ENCODE data around the gene TTLL11. TPM values are rescaled to one million over a fixed set of nuclear protein-coding genes. Genes with fewer than 3 reads are reported as not detected.
"Not testable (repeated sequence)": the region's sequence is repeated elsewhere in the genome, so short reads cannot be mapped to it uniquely, and the experiment has no call there.

TTLL11 gene
- total RNA-seq, 1 donor from 2014 or later = 23.6 TPM

GRCh38 chr9:122087406-122088200 is 5.5 kb downstream of the TTLL11 start:
- DNase-seq (ENCODE audit: low spot score in 2 of 2) (no peak), FAIRE-seq (no peak)

GRCh38 chr9:122086873-122087272 is 6.2 kb downstream of the TTLL11 start:
- FAIRE-seq (no peak), DNase-seq (ENCODE audit: low spot score in 2 of 2) (no peak)

- FAIRE-seq = no peak
Observed at GRCh38 chr9:122085260-122085659, 7.8 kb downstream of the TTLL11 start.

GRCh38 chr9:122084026-122084675 is 9.0 kb downstream of the TTLL11 start:
- FAIRE-seq = no peak
- DNase-seq (ENCODE audit: low spot score in 2 of 2) = no peak

More at GRCh38 chr9:122085260-122085659, 7.8 kb downstream of the TTLL11 start:
- no peak for DNase-seq (ENCODE audit: low spot score in 2 of 2)

GRCh38 chr9:122080986-122081385 is 12.1 kb downstream of the TTLL11 start:
- DNase-seq (ENCODE audit: low spot score in 2 of 2) = no peak
- FAIRE-seq = no peak

- no peak for FAIRE-seq
- no peak for DNase-seq (ENCODE audit: low spot score in 2 of 2)
Observed at GRCh38 chr9:122078557-122078956, 14.6 kb downstream of the TTLL11 start.

- DNase-seq (ENCODE audit: low spot score in 2 of 2) (no peak), FAIRE-seq (no peak)
Observed at GRCh38 chr9:122076773-122077172, 16.3 kb downstream of the TTLL11 start.

GRCh38 chr9:122076117-122076516 is 17.0 kb downstream of the TTLL11 start:
- FAIRE-seq (no peak), DNase-seq (ENCODE audit: low spot score in 2 of 2) (no peak)

GRCh38 chr9:122075135-122076030 is 17.7 kb downstream of the TTLL11 start:
- no peak for FAIRE-seq
- no peak for DNase-seq (ENCODE audit: low spot score in 2 of 2)

GRCh38 chr9:122071715-122072114 is 21.4 kb downstream of the TTLL11 start:
- no peak for FAIRE-seq
- DNase-seq (ENCODE audit: low spot score in 2 of 2) = no peak

GRCh38 chr9:122070728-122071515 is 22.2 kb downstream of the TTLL11 start:
- DNase-seq (ENCODE audit: low spot score in 2 of 2) = no peak
- FAIRE-seq = no peak

GRCh38 chr9:122066680-122067079 is 26.4 kb downstream of the TTLL11 start:
- not testable (repeated sequence) for DNase-seq (ENCODE audit: low spot score in 2 of 2); FAIRE-seq

GRCh38 chr9:122065923-122066629 is 27.0 kb downstream of the TTLL11 start:
- DNase-seq (ENCODE audit: low spot score in 2 of 2) = no peak
- no peak for FAIRE-seq

- DNase-seq (ENCODE audit: low spot score in 2 of 2) (no peak), FAIRE-seq (no peak)
Observed at GRCh38 chr9:122060481-122060880, 32.6 kb downstream of the TTLL11 start.

GRCh38 chr9:122059955-122060324 is 33.2 kb downstream of the TTLL11 start:
- FAIRE-seq (no peak), DNase-seq (ENCODE audit: low spot score in 2 of 2) (no peak)

GRCh38 chr9:122059214-122059954 is 33.7 kb downstream of the TTLL11 start:
- DNase-seq (ENCODE audit: low spot score in 2 of 2) = no peak
- no peak for FAIRE-seq

GRCh38 chr9:122058709-122059108 is 34.4 kb downstream of the TTLL11 start:
- no peak for DNase-seq (ENCODE audit: low spot score in 2 of 2)
- no peak for FAIRE-seq

- FAIRE-seq = no peak
- DNase-seq (ENCODE audit: low spot score in 2 of 2) = no peak
Observed at GRCh38 chr9:122058051-122058450, 35.1 kb downstream of the TTLL11 start.

- no peak for DNase-seq (ENCODE audit: low spot score in 2 of 2)
- FAIRE-seq = no peak
Observed at GRCh38 chr9:122057211-122057610, 35.9 kb downstream of the TTLL11 start.

Data from frontal cortex (tissue), 4 donors.